ENCODE measurements around the gene MGAT4C.

Gene MGAT4C

GRCh38 chr12:86249851-86250250 lies 6.3 kb downstream of the MGAT4C start:
- TF ChIP-seq ZFX (IDR thresholded peaks at IDR 0.05) (no peak), CTCF (conservative IDR thresholded peaks at IDR 0.05) (no peak)
- H3K27ac ChIP-seq = no peak overlapping the region

GRCh38 chr12:86249276-86249675 lies 6.9 kb downstream of the MGAT4C start:
- TF ChIP-seq CTCF (conservative IDR thresholded peaks at IDR 0.05) = no peak
- TF ChIP-seq ZFX (IDR thresholded peaks at IDR 0.05) = no peak
- H3K27ac ChIP-seq = no peak overlapping the region

- TF ChIP-seq CTCF (conservative IDR thresholded peaks at IDR 0.05) = no peak
- no peak for TF ChIP-seq ZFX (IDR thresholded peaks at IDR 0.05)
- no peak overlapping the region for H3K27ac ChIP-seq
Observed at GRCh38 chr12:86247871-86248270, 8.3 kb downstream of the MGAT4C start.

GRCh38 chr12:86241600-86241999 lies 14.6 kb downstream of the MGAT4C start:
- H3K27ac ChIP-seq = no peak overlapping the region
- TF ChIP-seq CTCF (conservative IDR thresholded peaks at IDR 0.05) (no peak), ZFX (IDR thresholded peaks at IDR 0.05) (no peak)

GRCh38 chr12:86234316-86234855 lies 21.8 kb downstream of the MGAT4C start:
- no peak overlapping the region for H3K27ac ChIP-seq

GRCh38 chr12:86233126-86233525 lies 23.1 kb downstream of the MGAT4C start:
- no peak for TF ChIP-seq ZFX (IDR thresholded peaks at IDR 0.05)
- no peak for TF ChIP-seq CTCF (conservative IDR thresholded peaks at IDR 0.05)
- H3K27ac ChIP-seq = no peak overlapping the region

More at GRCh38 chr12:86234316-86234855, 21.8 kb downstream of the MGAT4C start:
- no peak for TF ChIP-seq CTCF (conservative IDR thresholded peaks at IDR 0.05)
- no peak for TF ChIP-seq ZFX (IDR thresholded peaks at IDR 0.05)

GRCh38 chr12:86230516-86231146 lies 25.6 kb downstream of the MGAT4C start:
- no peak overlapping the region for H3K27ac ChIP-seq
- TF ChIP-seq CTCF (conservative IDR thresholded peaks at IDR 0.05) (no peak), ZFX (IDR thresholded peaks at IDR 0.05) (no peak)
